HEK293 (cell line): ENCODE results near the gene AGPAT1.

Source experiments
- CTCF ChIA-PET: fragments of 350-600 bp; formaldehyde crosslinking; extraction: SDS; loops from one replicate; lab custom pipeline; 2021; ENCODE audit warnings: antibody characterized with exemption; lab: Yijun Ruan, JAX
- POLR2A ChIA-PET: fragments of 300-600 bp; formaldehyde crosslinking; extraction: SDS; loops from one replicate; lab custom pipeline; 2020; ENCODE audit warnings: antibody characterized with exemption, inconsistent platforms; lab: Yijun Ruan, JAX
- H3K27ac ChIP-seq: fragments of 200-500 bp; sonication (Bioruptor generic); 2 replicates; pipeline ENCODE4 v1.5.1; 2014; ENCODE audit warnings: low read depth, low read length, control low read depth, inconsistent platforms; ENCODE audit errors: extremely low read depth
- H3K36me3 ChIP-seq, 2 experiments: fragments of 200-500 bp in 1 of 2; sonication (Bioruptor generic) in 1 of 2; 1 replicate in 1 of 2; 2 replicates in 1 of 2; pipeline ENCODE4 v1.5.1; 2014 to 2017; ENCODE audit warnings: inconsistent platforms in 2 of 2, low read length in 2 of 2; ENCODE audit not compliant: control insufficient read depth in 2 of 2, insufficient read depth in 1 of 2
- H3K4me1 ChIP-seq: fragments of 200-500 bp; sonication (Bioruptor generic); 2 replicates; pipeline ENCODE4 v1.5.1; 2014; ENCODE audit warnings: mild to moderate bottlenecking, low read length, inconsistent platforms; ENCODE audit not compliant: control insufficient read depth, insufficient read depth
- H3K4me3 ChIP-seq: 2 replicates; pipeline ENCODE4 v1.5.1; 2011; ENCODE audit warnings: low read depth, mild to moderate bottlenecking, control low read depth, low read length, moderate library complexity
- H3K9me3 ChIP-seq: fragments of 200-500 bp; sonication (Bioruptor generic); 2 replicates; pipeline ENCODE4 v1.5.1; 2014; ENCODE audit warnings: low read depth, low read length, inconsistent platforms; ENCODE audit not compliant: control insufficient read depth, insufficient read depth
- EGR2 ChIP-seq: fragments of 450-650 bp; formaldehyde crosslinking; IDR thresholded peaks from 2 replicates; pipeline ENCODE4 v1.5.1; 2016; ENCODE audit warnings: low read depth, missing biosample characterization, missing genetic modification characterization
- GLIS1 ChIP-seq: fragments of 450-650 bp; formaldehyde crosslinking; IDR thresholded peaks from 2 replicates; pipeline ENCODE4 v1.5.1; 2016; ENCODE audit warnings: missing biosample characterization, missing genetic modification characterization
- GLIS2 ChIP-seq: fragments of 450-650 bp; formaldehyde crosslinking; IDR thresholded peaks from 2 replicates; pipeline ENCODE4 v1.5.1; 2016; ENCODE audit warnings: missing biosample characterization, missing genetic modification characterization
- IKZF3 ChIP-seq: fragments of 450-650 bp; IDR thresholded peaks from 2 replicates; pipeline ENCODE4 v1.5.0; 2018; ENCODE audit warnings: missing biosample characterization, mild to moderate bottlenecking, missing genetic modification characterization, moderate library complexity
- MYNN ChIP-seq: fragments of 450-650 bp; formaldehyde crosslinking; IDR thresholded peaks from 2 replicates; pipeline ENCODE4 v1.5.1; 2016; ENCODE audit warnings: missing biosample characterization, missing genetic modification characterization, borderline replicate concordance
- PRDM1 ChIP-seq: fragments of 450-650 bp; formaldehyde crosslinking; IDR thresholded peaks from 2 replicates; pipeline ENCODE4; 2016; ENCODE audit warnings: missing biosample characterization, missing genetic modification characterization
- ZBTB20 ChIP-seq: fragments of 450-650 bp; formaldehyde crosslinking; IDR thresholded peaks from 2 replicates; pipeline ENCODE4 v1.5.1; 2016; ENCODE audit warnings: missing biosample characterization, missing genetic modification characterization
- ZBTB48 ChIP-seq: fragments of 450-650 bp; formaldehyde crosslinking; IDR thresholded peaks from 2 replicates; pipeline ENCODE4 v1.5.1; 2016; ENCODE audit warnings: missing biosample characterization, missing genetic modification characterization
- ZBTB7A ChIP-seq: fragments of 450-650 bp; formaldehyde crosslinking; IDR thresholded peaks from 2 replicates; pipeline ENCODE4 v1.5.1; 2016; ENCODE audit warnings: low read depth, missing biosample characterization, missing genetic modification characterization
- ZFP41 ChIP-seq: fragments of 450-650 bp; formaldehyde crosslinking; IDR thresholded peaks from 2 replicates; pipeline ENCODE4 v1.5.1; 2016; ENCODE audit warnings: missing biosample characterization, missing genetic modification characterization, borderline replicate concordance
- ZFP69B ChIP-seq: fragments of 450-650 bp; formaldehyde crosslinking; IDR thresholded peaks from 2 replicates; pipeline ENCODE4 v1.5.1; 2016; ENCODE audit warnings: missing biosample characterization, missing genetic modification characterization
- ZNF2 ChIP-seq: fragments of 450-650 bp; formaldehyde crosslinking; IDR thresholded peaks from 2 replicates; pipeline ENCODE4 v1.5.1; 2016; ENCODE audit warnings: missing biosample characterization, missing genetic modification characterization
- ZNF214 ChIP-seq: fragments of 450-650 bp; formaldehyde crosslinking; IDR thresholded peaks from 2 replicates; pipeline ENCODE4 v1.5.1; 2017; ENCODE audit warnings: missing biosample characterization, mild to moderate bottlenecking, missing genetic modification characterization, borderline replicate concordance
- ZNF324 ChIP-seq: fragments of 450-650 bp; formaldehyde crosslinking; IDR thresholded peaks from 2 replicates; pipeline ENCODE4 v1.5.1; 2016; ENCODE audit warnings: missing biosample characterization, missing genetic modification characterization
- ZNF341 ChIP-seq: fragments of 450-650 bp; formaldehyde crosslinking; IDR thresholded peaks from 2 replicates; pipeline ENCODE4; 2016; ENCODE audit warnings: low read depth, missing biosample characterization, missing genetic modification characterization
- ZNF473 ChIP-seq: fragments of 450-650 bp; formaldehyde crosslinking; IDR thresholded peaks from 2 replicates; pipeline ENCODE4 v1.5.1; 2017; ENCODE audit warnings: missing biosample characterization, missing genetic modification characterization
- ZNF521 ChIP-seq: fragments of 450-650 bp; formaldehyde crosslinking; IDR thresholded peaks from 2 replicates; pipeline ENCODE4 v1.5.1; 2017; ENCODE audit warnings: missing biosample characterization, mild to moderate bottlenecking, missing genetic modification characterization
- ZSCAN18 ChIP-seq: fragments of 450-650 bp; formaldehyde crosslinking; IDR thresholded peaks from 2 replicates; pipeline ENCODE4 v1.5.1; 2016; ENCODE audit warnings: missing biosample characterization, missing genetic modification characterization
- TF ChIP-seq, protein P1 (sequence below): fragments of 450-650 bp; formaldehyde crosslinking; IDR thresholded peaks from 2 replicates; pipeline ENCODE4 v1.5.1; 2016; ENCODE audit warnings: missing biosample characterization, missing genetic modification characterization
- TF ChIP-seq, protein P2 (sequence below): fragments of 450-650 bp; formaldehyde crosslinking; IDR thresholded peaks from 2 replicates; pipeline ENCODE4 v1.5.1; 2016; ENCODE audit warnings: missing biosample characterization, missing genetic modification characterization
- TF ChIP-seq, protein P3 (sequence below): fragments of 450-650 bp; formaldehyde crosslinking; IDR thresholded peaks from 2 replicates; pipeline ENCODE4 v1.5.1; 2016; ENCODE audit warnings: missing biosample characterization, missing genetic modification characterization

AGPAT1 gene

DNA sequence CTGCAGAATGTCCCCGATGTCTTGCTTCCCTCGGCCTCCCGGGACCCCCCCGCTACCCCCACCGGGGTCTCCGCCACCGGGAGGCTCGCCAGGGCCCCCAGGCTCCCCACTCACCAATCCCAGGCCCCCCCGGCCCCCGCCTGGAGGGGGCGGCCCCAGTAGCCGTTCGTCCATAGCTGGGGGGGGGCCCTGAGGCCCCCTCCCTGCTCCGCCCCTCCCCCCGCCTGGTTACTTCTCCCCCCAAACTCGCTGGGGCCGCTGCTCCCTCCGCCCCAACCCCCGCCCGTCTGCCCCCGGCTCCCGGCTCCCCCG is 13.8 kb upstream of the AGPAT1 start:
- peak overlapping the region; percentile 77 for H3K27ac ChIP-seq
- H3K4me3 ChIP-seq, result peak overlapping the region; percentile 62
- no peaks in the 10 kb centered on the region for H3K9me3 ChIP-seq
- peaks cover 8% of the 10 kb centered on the region for H3K4me1 ChIP-seq
- H3K36me3 ChIP-seq, result peaks cover 0 to 27% of the 10 kb centered on the region in 2 experiments; a peak in 1 of 3 replicates
- TF ChIP-seq ZNF214 (tag by site-specific recombination) (no peak), MYNN (no peak), ZFP41 (tag by site-specific recombination) (no peak), ZNF473 (tag by site-specific recombination) (no peak)
- TF ChIP-seq, protein P1, sequence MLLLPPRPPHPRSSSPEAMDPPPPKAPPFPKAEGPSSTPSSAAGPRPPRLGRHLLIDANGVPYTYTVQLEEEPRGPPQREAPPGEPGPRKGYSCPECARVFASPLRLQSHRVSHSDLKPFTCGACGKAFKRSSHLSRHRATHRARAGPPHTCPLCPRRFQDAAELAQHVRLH (tag by site-specific recombination), result no peak
- POLR2A ChIA-PET, result interaction anchor here (1.0 to 2.2 kb wide), 10 partner anchors 11 to 782 kb away, joined by 3 to 18 read pairs (median 6); partner anchors contain the start of genes AGPAT1, ATF6B and FKBPL
- CTCF ChIA-PET, result interaction anchor here (0.6 to 1.8 kb wide), 4 partner anchors 13 to 72 kb away, joined by 3 to 6 read pairs (median 4); no protein-coding TSS in a partner anchor

GRCh38 chr6:32189069-32189741 is 13.3 kb upstream of the AGPAT1 start:
- H3K9me3 ChIP-seq, result no peaks in the 10 kb centered on the region
- peaks cover 0 to 29% of the 10 kb centered on the region in 2 experiments; a peak in 1 of 3 replicates for H3K36me3 ChIP-seq
- peak overlapping the region; percentile 62 for H3K4me3 ChIP-seq
- H3K27ac ChIP-seq, result peak overlapping the region; percentile 77
- ChIA-PET CTCF (interaction anchor here (0.6 to 1.1 kb wide), 3 partner anchors 12 to 71 kb away, joined by 3 to 5 read pairs (median 3); no protein-coding TSS in a partner anchor), POLR2A (interaction anchor here (1.2 to 2.1 kb wide), 4 partner anchors 10 to 20 kb away, joined by 3 to 5 read pairs (median 5); partner anchors contain the start of genes AGPAT1 and RNF5)
- TF ChIP-seq GLIS2 (peak; percentile 87), ZNF341 (tag by site-specific recombination) (peak; percentile 53; the same call in 1 of the 2 replicates), ZBTB48 (0 out of 2 replicates have a peak, but pooled peaks have one; percentile 21), ZSCAN18 (tag by site-specific recombination) (no peak), GLIS1 (tag by site-specific recombination) (peak; percentile 58; the same call in 1 of the 2 replicates), ZNF2 (tag by site-specific recombination) (no peak), PRDM1 (tag by site-specific recombination) (0 out of 2 replicates have a peak, but pooled peaks have one; percentile 32), ZBTB20 (tag by site-specific recombination) (peak; percentile 29; the same call in 1 of the 2 replicates), ZNF521 (tag by site-specific recombination) (no peak), ZBTB7A (tag by site-specific recombination) (peak; percentile 19; the same call in 1 of the 2 replicates), ZNF324 (no peak)
- peaks cover 6% of the 10 kb centered on the region for H3K4me1 ChIP-seq

DNA sequence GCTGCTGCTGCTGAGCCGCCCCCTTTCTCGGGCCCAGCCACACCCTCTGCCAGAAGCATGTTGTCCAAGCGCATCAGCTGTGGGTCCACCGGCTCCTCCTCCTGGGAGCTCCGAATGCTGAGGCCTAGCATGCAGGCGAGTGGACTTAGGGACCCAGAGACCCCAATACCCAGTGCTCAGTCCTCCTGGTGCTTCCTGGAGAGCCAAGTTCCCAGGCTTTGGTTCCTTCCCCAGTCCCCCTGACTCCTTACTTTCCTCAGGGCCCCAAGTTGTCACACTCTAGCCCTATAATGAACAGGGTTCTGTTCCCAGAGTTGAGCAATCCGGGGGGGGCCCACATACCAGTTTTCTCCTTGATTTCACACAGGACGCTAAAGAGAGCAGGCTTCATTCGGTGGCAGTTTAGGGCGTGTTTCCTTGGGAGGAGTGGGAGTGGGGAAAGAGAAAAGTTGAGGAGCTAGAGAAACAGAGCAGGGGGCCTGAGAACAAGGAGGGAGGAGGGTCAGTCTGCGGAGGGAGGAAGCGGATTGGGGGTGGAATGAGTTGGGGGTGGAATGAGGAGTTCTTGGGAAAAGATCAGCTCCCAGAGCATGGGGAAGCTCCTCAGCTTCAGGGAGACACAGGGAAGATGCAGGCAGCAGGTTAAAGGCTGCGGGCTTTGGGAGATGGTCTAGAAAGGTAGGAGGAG is 12.6 kb upstream of the AGPAT1 start:
- peak overlapping the region; percentile 62 for H3K4me3 ChIP-seq
- H3K9me3 ChIP-seq, result no peaks in the 10 kb centered on the region
- ChIA-PET POLR2A (interaction anchor here (1.2 to 1.9 kb wide), 3 partner anchors 10 to 20 kb away, joined by 3 to 5 read pairs (median 5); partner anchors contain the start of genes AGPAT1 and RNF5), CTCF (interaction anchor here (0.6 to 1.1 kb wide), 3 partner anchors 66 to 756 kb away, joined by 3 to 5 read pairs (median 3); no protein-coding TSS in a partner anchor)
- H3K27ac ChIP-seq, result peak overlapping the region; percentile 77
- peaks cover 0 to 36% of the 10 kb centered on the region in 2 experiments; a peak in 1 of 3 replicates for H3K36me3 ChIP-seq
- H3K4me1 ChIP-seq, result peaks cover 6% of the 10 kb centered on the region
- TF ChIP-seq EGR2 (tag by site-specific recombination) (peak; percentile 32; the same call in 1 of the 2 replicates), ZFP69B (tag by site-specific recombination) (peak; percentile 82), IKZF3 (tag by site-specific recombination) (0 out of 2 replicates have a peak, but pooled peaks have one; percentile 26)
- TF ChIP-seq, protein P2, sequence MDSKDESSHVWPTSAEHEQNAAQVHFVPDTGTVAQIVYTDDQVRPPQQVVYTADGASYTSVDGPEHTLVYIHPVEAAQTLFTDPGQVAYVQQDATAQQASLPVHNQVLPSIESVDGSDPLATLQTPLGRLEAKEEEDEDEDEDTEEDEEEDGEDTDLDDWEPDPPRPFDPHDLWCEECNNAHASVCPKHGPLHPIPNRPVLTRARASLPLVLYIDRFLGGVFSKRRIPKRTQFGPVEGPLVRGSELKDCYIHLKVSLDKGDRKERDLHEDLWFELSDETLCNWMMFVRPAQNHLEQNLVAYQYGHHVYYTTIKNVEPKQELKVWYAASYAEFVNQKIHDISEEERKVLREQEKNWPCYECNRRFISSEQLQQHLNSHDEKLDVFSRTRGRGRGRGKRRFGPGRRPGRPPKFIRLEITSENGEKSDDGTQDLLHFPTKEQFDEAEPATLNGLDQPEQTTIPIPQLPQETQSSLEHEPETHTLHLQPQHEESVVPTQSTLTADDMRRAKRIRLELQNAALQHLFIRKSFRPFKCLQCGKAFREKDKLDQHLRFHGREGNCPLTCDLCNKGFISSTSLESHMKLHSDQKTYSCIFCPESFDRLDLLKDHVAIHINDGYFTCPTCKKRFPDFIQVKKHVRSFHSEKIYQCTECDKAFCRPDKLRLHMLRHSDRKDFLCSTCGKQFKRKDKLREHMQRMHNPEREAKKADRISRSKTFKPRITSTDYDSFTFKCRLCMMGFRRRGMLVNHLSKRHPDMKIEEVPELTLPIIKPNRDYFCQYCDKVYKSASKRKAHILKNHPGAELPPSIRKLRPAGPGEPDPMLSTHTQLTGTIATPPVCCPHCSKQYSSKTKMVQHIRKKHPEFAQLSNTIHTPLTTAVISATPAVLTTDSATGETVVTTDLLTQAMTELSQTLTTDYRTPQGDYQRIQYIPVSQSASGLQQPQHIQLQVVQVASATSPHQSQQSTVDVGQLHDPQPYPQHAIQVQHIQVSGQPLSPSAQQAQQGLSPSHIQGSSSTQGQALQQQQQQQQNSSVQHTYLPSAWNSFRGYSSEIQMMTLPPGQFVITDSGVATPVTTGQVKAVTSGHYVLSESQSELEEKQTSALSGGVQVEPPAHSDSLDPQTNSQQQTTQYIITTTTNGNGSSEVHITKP (tag by site-specific recombination), result no peak
- TF ChIP-seq, protein P3, sequence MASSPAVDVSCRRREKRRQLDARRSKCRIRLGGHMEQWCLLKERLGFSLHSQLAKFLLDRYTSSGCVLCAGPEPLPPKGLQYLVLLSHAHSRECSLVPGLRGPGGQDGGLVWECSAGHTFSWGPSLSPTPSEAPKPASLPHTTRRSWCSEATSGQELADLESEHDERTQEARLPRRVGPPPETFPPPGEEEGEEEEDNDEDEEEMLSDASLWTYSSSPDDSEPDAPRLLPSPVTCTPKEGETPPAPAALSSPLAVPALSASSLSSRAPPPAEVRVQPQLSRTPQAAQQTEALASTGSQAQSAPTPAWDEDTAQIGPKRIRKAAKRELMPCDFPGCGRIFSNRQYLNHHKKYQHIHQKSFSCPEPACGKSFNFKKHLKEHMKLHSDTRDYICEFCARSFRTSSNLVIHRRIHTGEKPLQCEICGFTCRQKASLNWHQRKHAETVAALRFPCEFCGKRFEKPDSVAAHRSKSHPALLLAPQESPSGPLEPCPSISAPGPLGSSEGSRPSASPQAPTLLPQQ (tag by site-specific recombination), result peak; percentile 82
